T-helper 2 cell treated with Interferon-gamma antibody and Interleukin-4, amounts not matched to agents 100 ng/mL and 5 ng/mL, for 36 hours (primary cell): Measurements from ENCODE around the gene THAP8. TPM values are rescaled to one million over a fixed set of nuclear protein-coding genes. Genes with fewer than 3 reads are reported as not detected.

Experiments used
- intact Hi-C: fragments of 100-400 bp; cut with micrococcal nuclease; formaldehyde crosslinking; loops from one replicate; pipeline ENCODE4 v1.15.1; 2023
- total RNA-seq: library from RNA; stranded (reverse); gene quantifications from 2 replicates; pipeline ENCODE4 v1.2.3, GENCODE V29; 2022

The THAP8 gene
- 4.1 and 4.4 TPM in 2 replicates for total RNA-seq

DNA sequence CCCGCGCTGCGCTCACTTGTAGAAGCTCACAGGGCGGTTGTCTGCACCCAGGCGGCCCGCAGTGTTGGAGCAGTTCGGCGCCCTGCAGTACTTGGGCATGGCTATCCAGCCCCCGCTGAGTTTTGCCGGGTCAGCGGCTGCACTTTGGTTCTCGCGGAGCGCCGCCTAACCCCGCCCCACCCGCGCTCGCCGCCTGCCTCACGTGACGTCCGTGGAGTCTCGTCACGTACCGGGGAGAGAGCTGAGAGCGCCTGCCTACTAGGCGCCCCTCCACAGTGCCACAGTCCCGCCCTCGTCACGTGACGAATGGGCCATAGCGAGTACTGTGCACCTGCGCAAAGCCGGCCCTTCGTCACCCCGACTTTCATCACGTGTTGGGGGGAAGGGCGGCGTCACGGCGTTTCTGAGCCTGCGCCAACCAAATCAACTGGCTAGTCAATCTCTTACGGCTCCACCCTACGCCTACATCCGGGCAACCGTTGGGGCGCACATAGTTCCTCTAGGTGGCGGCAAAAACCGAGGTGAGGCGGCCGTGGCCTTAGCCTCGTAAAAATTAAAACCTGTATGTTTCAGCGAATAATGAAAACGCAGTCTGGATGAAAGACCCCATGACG lies at the start of gene THAP8:
Gene THAP8 (minus strand): TSS at position 167 of the 614 bp plus-strand sequence. CDS start 68 bp downstream, at position 99.
- intact Hi-C loops, result loop anchor here (1.0 to 10.0 kb wide), 11 partner anchors 40 to 409 kb away; partner anchors contain the start of genes ALKBH6, ARHGAP33, COX6B1 and ETV2

DNA sequence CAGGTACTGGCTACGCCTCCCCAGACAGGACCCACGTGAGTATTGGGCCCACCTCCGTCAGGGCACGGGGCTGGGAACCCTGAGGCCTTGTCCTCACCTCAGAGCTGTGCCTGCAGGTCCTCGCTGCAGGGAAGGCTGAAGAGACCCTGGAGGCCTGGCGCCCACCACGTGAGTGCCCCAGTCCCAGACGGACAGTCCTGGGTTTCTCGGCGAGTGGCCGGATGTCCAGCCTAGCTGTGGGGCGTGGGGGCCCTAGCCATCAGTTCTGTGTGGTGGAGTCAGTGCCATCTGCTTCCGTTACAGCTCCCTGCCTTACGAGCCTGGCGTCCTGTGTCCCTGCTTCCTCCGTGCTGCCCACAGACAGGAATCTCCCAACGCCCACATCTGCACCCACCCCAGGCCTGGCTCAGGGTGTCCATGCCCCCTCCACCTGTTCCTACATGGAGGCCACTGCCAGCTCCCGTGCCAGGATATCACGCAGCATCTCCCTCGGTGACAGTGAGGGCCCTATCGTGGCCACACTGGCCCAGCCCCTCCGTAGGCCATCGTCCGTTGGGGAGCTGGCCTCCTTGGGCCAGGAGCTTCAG lies 49.0 kb upstream of the THAP8 start:
- intact Hi-C loops, result no loop called here

GRCh38 chr19:36101550-36102327 lies 47.7 kb upstream of the THAP8 start:
- intact Hi-C loops, result no loop called here

DNA sequence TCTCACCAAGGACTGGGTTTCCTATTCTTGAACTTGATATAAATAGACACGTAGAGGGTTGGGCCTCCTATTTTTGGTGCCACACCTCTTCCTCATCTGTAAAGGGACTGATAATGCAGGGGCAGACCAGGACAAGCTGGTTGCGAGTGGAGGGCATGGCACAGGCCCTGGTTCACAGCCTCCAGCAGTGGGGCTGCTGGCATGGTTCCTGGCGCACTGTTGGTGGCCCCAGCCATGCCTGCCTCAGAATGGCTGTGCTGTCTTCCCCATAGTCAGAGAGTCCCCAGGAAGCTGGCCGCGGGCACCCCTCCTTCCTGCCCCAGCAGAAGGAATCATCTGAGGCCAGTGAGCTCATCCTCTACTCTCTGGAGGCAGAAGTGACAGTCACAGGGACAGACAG lies 46.4 kb upstream of the THAP8 start:
- intact Hi-C loops, result no loop called here

- intact Hi-C loops, result no loop called here
These were observed 45.2 kb upstream of the THAP8 start for GRCh38 chr19:36099166-36099785.

- intact Hi-C loops, result no loop called here
These were observed 43.0 kb upstream of the THAP8 start for GRCh38 chr19:36097036-36097435.

- intact Hi-C loops, result no loop called here
These were observed 39.6 kb upstream of the THAP8 start for GRCh38 chr19:36093687-36094086.

DNA sequence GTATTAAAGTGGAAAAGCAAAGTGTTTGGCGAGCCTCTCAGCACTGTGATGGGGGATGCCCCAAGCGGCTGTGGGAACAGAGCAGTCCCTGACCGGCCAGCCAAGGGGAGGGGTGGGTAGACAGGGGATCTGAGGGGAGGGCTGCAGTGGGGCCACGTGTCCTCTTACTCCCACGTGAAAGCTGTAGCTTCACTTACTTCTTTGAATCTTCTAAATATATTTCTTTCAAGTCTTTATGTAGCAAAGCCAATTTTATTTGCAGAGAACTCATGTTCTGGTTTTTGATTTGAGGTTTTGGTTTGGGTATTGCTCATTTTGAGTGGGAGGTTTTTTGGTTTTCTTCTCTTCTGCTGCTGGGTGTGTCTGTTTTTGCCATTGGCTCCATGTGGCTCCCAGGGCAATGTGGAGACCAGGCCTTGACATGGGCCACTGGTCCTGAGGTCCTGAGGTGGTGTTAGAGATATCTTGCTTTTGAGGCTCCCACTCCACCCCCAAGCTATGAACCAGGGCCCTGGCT lies 39.1 kb upstream of the THAP8 start:
- intact Hi-C loops, result no loop called here

DNA sequence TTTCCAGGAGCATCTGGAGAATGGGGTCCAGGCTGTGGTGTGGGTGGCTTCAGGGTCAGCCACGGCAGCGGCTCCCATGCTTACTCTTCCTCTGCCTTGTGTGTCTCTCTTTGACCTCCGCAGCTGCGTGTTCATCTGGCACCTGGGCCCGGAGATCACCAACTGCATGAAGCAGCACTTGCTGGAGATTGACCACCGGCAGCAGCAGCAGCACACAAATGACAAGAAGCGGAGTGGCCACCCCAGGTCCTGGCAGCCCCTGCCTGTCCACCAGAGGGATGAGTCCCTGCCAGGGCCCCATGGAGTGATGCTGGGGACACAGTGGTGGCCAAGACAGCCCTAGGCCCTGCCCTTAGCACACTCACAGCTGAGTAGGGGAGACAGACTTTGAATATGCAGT lies 38.5 kb upstream of the THAP8 start:
- intact Hi-C loops, result no loop called here

GRCh38 chr19:36090910-36091695 lies 37.0 kb upstream of the THAP8 start:
- intact Hi-C loops, result no loop called here

DNA sequence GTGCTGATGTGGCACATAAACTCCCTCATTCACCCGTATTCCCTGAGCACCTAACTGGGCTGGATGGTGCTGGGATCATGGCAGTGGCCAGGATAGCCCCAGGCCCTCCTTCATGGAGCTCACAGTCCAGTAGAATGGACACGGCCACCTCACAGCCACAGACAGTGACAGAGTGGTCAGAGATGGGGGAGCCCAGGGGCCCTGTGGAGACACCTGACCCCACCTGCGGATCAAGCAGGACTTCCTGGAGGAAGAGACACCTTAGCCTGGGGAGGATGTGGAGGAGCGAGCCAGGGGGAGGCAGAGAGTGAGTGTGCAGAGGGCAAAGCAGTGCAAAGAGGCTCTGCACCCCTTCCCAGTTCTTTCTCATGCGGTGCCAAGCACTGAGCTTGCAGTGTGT lies 35.8 kb upstream of the THAP8 start:
- intact Hi-C loops, result no loop called here

- intact Hi-C loops, result no loop called here
These were observed 32.2 kb upstream of the THAP8 start for GRCh38 chr19:36086326-36086725.

DNA sequence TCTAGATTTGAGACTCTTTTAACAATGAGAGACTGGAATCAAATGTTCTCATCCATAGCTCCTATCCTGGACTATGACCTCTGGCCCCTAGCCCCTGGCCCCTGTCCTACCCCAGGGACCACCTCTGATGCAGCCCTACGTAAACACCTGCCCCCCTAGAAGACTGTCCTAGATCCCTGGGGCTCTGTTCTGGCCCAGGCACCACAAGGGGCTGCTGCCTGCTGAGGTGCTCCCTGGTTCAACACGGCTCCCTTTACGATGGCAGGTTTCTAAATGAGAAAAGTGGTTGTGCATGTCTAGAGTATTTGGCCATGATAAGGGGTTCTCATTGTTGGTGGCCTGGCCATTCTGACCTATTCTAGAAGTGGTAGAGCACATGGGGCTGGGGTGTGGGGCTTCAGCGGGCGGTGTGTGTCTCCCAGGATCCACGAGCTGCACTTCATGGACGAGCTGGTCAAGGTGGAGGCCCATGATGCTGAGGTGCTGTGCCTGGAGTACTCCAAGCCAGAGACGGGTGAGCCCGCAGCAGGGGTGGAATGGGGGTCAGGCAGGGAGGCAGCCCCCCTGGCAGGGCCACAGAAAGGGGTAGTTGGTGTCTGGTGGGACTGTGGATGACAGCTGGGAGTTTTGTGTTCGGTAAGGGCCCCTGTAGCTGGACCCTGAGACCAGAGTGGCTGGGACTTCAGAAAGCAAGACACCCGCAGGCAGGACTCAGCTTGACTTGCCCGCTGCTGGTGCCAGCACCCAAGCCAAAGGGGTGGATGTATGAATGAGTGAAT lies 30.3 kb upstream of the THAP8 start:
- intact Hi-C loops, result no loop called here

DNA sequence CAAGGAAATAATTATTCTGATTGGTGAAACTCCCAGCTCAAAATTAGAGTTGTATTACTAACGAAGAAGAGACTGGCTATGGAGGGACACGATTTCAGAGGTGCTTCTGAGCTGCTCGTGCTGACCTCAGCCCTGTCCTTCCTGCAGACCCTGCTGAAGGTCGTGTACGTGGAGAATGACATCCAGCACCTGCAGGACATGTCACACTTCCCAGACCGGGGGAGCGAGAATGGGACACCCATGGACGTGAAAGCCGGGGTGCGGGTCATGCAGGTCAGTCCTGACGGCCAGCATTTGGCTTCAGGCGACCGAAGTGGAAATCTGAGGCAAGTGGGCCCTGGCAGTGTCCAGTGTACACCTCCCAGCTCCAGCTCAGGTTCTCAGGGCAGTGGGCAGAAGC lies 28.8 kb upstream of the THAP8 start:
- intact Hi-C loops, result no loop called here

DNA sequence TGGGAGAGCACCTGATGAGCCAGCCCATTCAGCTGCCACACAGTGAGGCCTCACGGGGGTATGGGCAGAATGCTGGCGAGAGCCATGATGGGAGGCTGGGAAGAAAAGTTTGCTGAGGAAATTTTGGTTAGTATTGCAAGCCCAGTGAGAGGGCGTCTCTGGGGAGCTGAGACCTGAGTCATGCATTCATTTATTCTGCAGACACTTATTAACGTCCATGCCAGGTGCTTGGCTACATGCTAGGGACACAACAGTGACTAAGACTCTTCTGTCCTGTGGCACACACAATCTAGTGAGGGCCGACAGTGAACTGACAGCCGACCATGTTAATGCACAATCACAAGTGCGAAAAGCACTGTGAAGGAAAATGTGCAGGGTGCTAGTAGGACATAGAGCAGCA lies 27.8 kb upstream of the THAP8 start:
- intact Hi-C loops, result no loop called here

- intact Hi-C loops, result no loop called here
These were observed 27.3 kb upstream of the THAP8 start for GRCh38 chr19:36081385-36081784.

GRCh38 chr19:36079389-36079945 lies 25.4 kb upstream of the THAP8 start:
- intact Hi-C loops, result no loop called here

DNA sequence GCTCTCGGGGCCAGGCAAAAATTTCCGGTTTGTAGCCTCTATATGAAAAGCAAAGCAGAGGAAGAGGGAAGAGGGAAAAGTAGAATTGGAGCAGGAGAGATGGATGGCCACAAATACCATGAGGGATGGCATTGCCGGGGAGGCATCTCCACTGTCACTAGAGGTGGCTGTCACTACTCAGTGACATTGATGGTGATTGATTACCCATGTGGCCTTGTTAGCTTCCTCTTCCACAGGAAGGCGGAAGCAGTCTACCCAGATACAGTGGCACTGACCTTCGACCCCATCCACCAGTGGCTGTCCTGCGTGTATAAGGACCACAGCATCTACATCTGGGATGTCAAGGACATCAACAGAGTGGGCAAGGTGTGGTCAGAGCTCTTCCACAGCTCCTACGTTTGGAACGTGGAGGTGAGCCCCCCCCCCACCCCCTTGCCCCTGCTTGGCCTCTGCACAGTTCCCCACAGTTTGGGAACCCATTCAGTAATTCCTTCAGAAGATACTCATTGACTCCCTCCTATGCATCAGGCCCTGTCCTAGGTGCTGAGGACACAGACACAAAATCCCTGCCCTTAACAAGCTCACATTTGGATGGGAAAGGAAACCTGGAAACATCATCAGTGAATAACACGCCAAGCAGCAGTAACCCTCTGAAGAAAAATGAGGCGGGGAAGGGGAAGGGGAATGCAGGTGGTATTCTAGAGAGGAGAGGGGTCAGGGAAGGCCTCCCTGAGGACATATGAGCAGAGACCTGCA lies 19.2 kb upstream of the THAP8 start:
- intact Hi-C loops, result no loop called here

DNA sequence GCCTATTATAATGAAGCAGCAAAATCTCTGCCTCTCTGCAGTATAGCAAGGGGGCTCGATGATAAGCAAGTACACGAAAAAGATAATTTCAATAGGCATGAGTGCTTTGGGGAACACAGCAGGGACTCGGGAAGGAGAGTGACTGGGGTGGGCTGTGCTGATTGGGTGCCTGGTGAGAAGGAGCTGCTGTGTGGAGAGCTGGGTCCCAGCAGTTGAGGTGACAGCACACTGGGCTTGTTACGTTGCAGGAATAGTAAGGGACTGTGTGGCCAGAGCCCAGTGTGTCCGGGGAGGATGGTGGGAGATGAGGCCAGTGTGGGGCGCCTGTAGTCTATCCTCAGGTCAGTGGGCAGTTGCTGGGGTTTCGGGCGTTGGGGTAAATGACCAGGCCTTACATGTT lies 18.0 kb upstream of the THAP8 start:
- intact Hi-C loops, result no loop called here
